WTC11 (cell line): Measurements from ENCODE around the gene KCNJ15. TPM values are rescaled to one million over a fixed set of nuclear protein-coding genes. Genes with fewer than 3 reads are reported as not detected.

Source experiments
- ATAC-seq: fragments of 200-7000 bp; cut with Tn5 transposase; 2 replicates; pipeline ENCODE4 v1.10.0; 2021; ENCODE audit warnings: mild to moderate bottlenecking, moderate library complexity
- CTCF ChIA-PET: fragments of 300-600 bp; sonication (Branson Sonifier 250); formaldehyde crosslinking; loops from one replicate; lab custom pipeline; 2021; ENCODE audit warnings: antibody characterized with exemption; lab: Charles Lee
- POLR2A ChIA-PET: fragments of 350-600 bp; sonication (Branson Sonifier 250); formaldehyde crosslinking; loops from one replicate; lab custom pipeline; 2021; ENCODE audit warnings: antibody characterized with exemption; lab: Charles Lee
- DNase-seq: peaks from one replicate; pipeline ENCODE4 v3.0.0; 2021; ENCODE audit warnings: low spot score
- H3K27ac Mint-ChIP-seq: 2 replicates; pipeline ENCODE4 v1.8.0; 2021; ENCODE audit warnings: mixed read lengths
- H3K27me3 Mint-ChIP-seq: 2 replicates; pipeline ENCODE4 v1.8.0; 2021; ENCODE audit warnings: low read depth, mild to moderate bottlenecking, moderate library complexity, mixed read lengths
- H3K36me3 Mint-ChIP-seq: 2 replicates; pipeline ENCODE4 v1.8.0; 2021; ENCODE audit warnings: mixed read lengths
- H3K4me1 Mint-ChIP-seq: 2 replicates; pipeline ENCODE4 v1.8.0; 2022; ENCODE audit warnings: mixed read lengths
- H3K4me3 Mint-ChIP-seq: 2 replicates; pipeline ENCODE4 v1.8.0; 2021; ENCODE audit warnings: mild to moderate bottlenecking, moderate library complexity, mixed read lengths
- H3K9me3 Mint-ChIP-seq: 2 replicates; pipeline ENCODE4 v1.8.0; 2021; ENCODE audit warnings: mixed read lengths
- CREM ChIP-seq: sonication (generic); formaldehyde crosslinking; IDR thresholded peaks from 2 replicates; pipeline ENCODE4 v1.8.1; 2022; ENCODE audit warnings: mild to moderate bottlenecking, missing genetic modification reagents, moderate library complexity
- FOXJ3 ChIP-seq: sonication (generic); formaldehyde crosslinking; IDR thresholded peaks from 2 replicates; pipeline ENCODE4 v1.9.0; 2021; ENCODE audit warnings: missing genetic modification reagents, mild to moderate bottlenecking, borderline replicate concordance
- GTF2I ChIP-seq: fragments of 250-450 bp; sonication (Bioruptor Pico); conservative IDR thresholded peaks from 2 replicates; pipeline ENCODE4 v1.4.0; 2021; ENCODE audit warnings: mild to moderate bottlenecking
- IRF2 ChIP-seq: sonication (generic); formaldehyde crosslinking; IDR thresholded peaks from 2 replicates; pipeline ENCODE4 v1.8.0; 2022; ENCODE audit warnings: low read depth, missing genetic modification reagents, borderline replicate concordance
- JUN ChIP-seq: sonication (generic); formaldehyde crosslinking; IDR thresholded peaks from 2 replicates; pipeline ENCODE4 v1.8.0; 2023; ENCODE audit warnings: mild to moderate bottlenecking, missing genetic modification reagents
- MYBL2 ChIP-seq: sonication (generic); formaldehyde crosslinking; IDR thresholded peaks from 2 replicates; pipeline ENCODE4 v1.8.1; 2023; ENCODE audit warnings: mild to moderate bottlenecking, moderate library complexity, missing genetic modification reagents
- NFE2L1 ChIP-seq: sonication (generic); formaldehyde crosslinking; IDR thresholded peaks from 2 replicates; pipeline ENCODE4 v1.8.1; 2023; ENCODE audit warnings: missing genetic modification reagents
- SMAD3 ChIP-seq: sonication (generic); formaldehyde crosslinking; IDR thresholded peaks from 2 replicates; pipeline ENCODE4 v1.8.0; 2022; ENCODE audit warnings: missing genetic modification reagents, mild to moderate bottlenecking, borderline replicate concordance
- STAT6 ChIP-seq: sonication (generic); formaldehyde crosslinking; conservative IDR thresholded peaks from 2 replicates; pipeline ENCODE4 v1.8.1; 2023; ENCODE audit warnings: mild to moderate bottlenecking, low read depth, missing genetic modification reagents, moderate library complexity
- TEAD1 ChIP-seq: sonication (generic); formaldehyde crosslinking; IDR thresholded peaks from 2 replicates; pipeline ENCODE4 v1.8.0; 2022; ENCODE audit warnings: mild to moderate bottlenecking, missing genetic modification reagents
- TP53 ChIP-seq: sonication (generic); formaldehyde crosslinking; IDR thresholded peaks from 2 replicates; pipeline ENCODE4 v1.8.1; 2023; ENCODE audit warnings: mild to moderate bottlenecking, missing genetic modification reagents
- ZMAT4 ChIP-seq: fragments of 250-450 bp; sonication (Bioruptor Pico); IDR thresholded peaks from 2 replicates; pipeline ENCODE4 v1.9.0; 2021; ENCODE audit warnings: mild to moderate bottlenecking
- ZNF263 ChIP-seq: sonication (generic); formaldehyde crosslinking; IDR thresholded peaks from 2 replicates; pipeline ENCODE4 v1.8.1; 2022; ENCODE audit warnings: low read depth, mild to moderate bottlenecking, moderate library complexity, missing genetic modification reagents
- ZNF317 ChIP-seq: sonication (generic); formaldehyde crosslinking; IDR thresholded peaks from 2 replicates; pipeline ENCODE4 v1.8.1; 2023; ENCODE audit warnings: low read depth, mild to moderate bottlenecking, moderate library complexity, missing genetic modification reagents, borderline replicate concordance
- total RNA-seq: library from RNA; stranded (reverse); gene quantifications from 3 replicates; pipeline ENCODE4 v1.2.3, GENCODE V29; 2021
- TF ChIP-seq, protein P1 (sequence below): sonication (generic); formaldehyde crosslinking; conservative IDR thresholded peaks from 2 replicates; pipeline ENCODE4 v1.8.1; 2022; ENCODE audit warnings: mild to moderate bottlenecking, missing genetic modification reagents
- TF ChIP-seq, protein P2 (sequence below): sonication (generic); formaldehyde crosslinking; IDR thresholded peaks from 2 replicates; pipeline ENCODE4 v1.8.1; 2023; ENCODE audit warnings: mild to moderate bottlenecking, missing genetic modification reagents
- TF ChIP-seq, protein P3 (sequence below): sonication (generic); formaldehyde crosslinking; IDR thresholded peaks from 2 replicates; pipeline ENCODE4 v1.8.0; 2022; ENCODE audit warnings: missing genetic modification reagents
- TF ChIP-seq, protein P4 (sequence below): sonication (generic); formaldehyde crosslinking; IDR thresholded peaks from 2 replicates; pipeline ENCODE4 v1.8.0; 2022; ENCODE audit warnings: mild to moderate bottlenecking, missing genetic modification reagents
- TF ChIP-seq, protein P5 (sequence below): sonication (generic); formaldehyde crosslinking; IDR thresholded peaks from 2 replicates; pipeline ENCODE4 v1.8.1; 2022; ENCODE audit warnings: mild to moderate bottlenecking, missing genetic modification reagents, moderate library complexity, borderline replicate concordance
- TF ChIP-seq, protein P6 (sequence below): sonication (generic); formaldehyde crosslinking; IDR thresholded peaks from 2 replicates; pipeline ENCODE4 v1.8.1; 2023; ENCODE audit warnings: mild to moderate bottlenecking, moderate library complexity, missing genetic modification reagents

The KCNJ15 gene
- total RNA-seq, 1 experiment from 2014 or later = 0.57 TPM

DNA sequence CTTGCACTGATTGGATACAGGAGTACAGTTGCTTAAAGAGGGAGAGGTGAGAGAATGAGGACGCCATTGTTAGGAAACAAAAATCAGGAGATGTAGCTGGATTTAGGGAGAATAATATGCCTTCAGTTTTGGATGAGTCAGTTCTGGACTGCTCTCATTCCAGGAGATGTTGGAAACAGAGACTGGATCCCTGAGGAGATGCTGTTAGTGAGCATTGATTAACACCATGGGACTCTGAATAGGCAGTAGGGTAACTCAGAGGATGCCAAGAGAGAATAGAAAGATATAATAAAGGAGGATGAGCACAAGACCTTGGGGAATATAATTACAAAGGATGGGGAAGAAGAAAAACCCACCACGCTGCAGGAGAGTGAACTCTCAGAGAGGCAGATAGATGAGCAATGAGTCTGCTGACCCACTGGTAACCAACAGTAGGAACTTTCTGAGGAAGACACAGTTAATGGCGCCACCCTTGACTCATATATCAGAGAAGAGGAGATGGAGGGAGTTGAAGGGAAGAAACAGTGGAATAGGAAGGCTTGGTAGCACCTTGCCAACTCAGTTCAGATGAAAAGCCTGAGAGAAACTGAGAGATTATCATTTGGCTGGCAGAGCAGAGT is 10.5 kb downstream of the KCNJ15 start (continued):
- TF ChIP-seq, protein P1, sequence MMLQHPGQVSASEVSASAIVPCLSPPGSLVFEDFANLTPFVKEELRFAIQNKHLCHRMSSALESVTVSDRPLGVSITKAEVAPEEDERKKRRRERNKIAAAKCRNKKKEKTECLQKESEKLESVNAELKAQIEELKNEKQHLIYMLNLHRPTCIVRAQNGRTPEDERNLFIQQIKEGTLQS (CRISPR knock-in tag) = no peak
- TF ChIP-seq STAT6 (CRISPR knock-in tag) (no peak), FOXJ3 (CRISPR knock-in tag) (no peak), ZNF317 (CRISPR knock-in tag) (no peak), CREM (CRISPR knock-in tag) (no peak)
- TF ChIP-seq, protein P2, sequence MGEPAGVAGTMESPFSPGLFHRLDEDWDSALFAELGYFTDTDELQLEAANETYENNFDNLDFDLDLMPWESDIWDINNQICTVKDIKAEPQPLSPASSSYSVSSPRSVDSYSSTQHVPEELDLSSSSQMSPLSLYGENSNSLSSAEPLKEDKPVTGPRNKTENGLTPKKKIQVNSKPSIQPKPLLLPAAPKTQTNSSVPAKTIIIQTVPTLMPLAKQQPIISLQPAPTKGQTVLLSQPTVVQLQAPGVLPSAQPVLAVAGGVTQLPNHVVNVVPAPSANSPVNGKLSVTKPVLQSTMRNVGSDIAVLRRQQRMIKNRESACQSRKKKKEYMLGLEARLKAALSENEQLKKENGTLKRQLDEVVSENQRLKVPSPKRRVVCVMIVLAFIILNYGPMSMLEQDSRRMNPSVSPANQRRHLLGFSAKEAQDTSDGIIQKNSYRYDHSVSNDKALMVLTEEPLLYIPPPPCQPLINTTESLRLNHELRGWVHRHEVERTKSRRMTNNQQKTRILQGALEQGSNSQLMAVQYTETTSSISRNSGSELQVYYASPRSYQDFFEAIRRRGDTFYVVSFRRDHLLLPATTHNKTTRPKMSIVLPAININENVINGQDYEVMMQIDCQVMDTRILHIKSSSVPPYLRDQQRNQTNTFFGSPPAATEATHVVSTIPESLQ = no peak
- TF ChIP-seq, protein P3, sequence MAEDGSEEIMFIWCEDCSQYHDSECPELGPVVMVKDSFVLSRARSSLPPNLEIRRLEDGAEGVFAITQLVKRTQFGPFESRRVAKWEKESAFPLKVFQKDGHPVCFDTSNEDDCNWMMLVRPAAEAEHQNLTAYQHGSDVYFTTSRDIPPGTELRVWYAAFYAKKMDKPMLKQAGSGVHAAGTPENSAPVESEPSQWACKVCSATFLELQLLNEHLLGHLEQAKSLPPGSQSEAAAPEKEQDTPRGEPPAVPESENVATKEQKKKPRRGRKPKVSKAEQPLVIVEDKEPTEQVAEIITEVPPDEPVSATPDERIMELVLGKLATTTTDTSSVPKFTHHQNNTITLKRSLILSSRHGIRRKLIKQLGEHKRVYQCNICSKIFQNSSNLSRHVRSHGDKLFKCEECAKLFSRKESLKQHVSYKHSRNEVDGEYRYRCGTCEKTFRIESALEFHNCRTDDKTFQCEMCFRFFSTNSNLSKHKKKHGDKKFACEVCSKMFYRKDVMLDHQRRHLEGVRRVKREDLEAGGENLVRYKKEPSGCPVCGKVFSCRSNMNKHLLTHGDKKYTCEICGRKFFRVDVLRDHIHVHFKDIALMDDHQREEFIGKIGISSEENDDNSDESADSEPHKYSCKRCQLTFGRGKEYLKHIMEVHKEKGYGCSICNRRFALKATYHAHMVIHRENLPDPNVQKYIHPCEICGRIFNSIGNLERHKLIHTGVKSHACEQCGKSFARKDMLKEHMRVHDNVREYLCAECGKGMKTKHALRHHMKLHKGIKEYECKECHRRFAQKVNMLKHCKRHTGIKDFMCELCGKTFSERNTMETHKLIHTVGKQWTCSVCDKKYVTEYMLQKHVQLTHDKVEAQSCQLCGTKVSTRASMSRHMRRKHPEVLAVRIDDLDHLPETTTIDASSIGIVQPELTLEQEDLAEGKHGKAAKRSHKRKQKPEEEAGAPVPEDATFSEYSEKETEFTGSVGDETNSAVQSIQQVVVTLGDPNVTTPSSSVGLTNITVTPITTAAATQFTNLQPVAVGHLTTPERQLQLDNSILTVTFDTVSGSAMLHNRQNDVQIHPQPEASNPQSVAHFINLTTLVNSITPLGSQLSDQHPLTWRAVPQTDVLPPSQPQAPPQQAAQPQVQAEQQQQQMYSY (CRISPR knock-in tag) = no peak
- TF ChIP-seq, protein P4, sequence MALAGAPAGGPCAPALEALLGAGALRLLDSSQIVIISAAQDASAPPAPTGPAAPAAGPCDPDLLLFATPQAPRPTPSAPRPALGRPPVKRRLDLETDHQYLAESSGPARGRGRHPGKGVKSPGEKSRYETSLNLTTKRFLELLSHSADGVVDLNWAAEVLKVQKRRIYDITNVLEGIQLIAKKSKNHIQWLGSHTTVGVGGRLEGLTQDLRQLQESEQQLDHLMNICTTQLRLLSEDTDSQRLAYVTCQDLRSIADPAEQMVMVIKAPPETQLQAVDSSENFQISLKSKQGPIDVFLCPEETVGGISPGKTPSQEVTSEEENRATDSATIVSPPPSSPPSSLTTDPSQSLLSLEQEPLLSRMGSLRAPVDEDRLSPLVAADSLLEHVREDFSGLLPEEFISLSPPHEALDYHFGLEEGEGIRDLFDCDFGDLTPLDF (CRISPR knock-in tag) = no peak
- TF ChIP-seq, protein P5, sequence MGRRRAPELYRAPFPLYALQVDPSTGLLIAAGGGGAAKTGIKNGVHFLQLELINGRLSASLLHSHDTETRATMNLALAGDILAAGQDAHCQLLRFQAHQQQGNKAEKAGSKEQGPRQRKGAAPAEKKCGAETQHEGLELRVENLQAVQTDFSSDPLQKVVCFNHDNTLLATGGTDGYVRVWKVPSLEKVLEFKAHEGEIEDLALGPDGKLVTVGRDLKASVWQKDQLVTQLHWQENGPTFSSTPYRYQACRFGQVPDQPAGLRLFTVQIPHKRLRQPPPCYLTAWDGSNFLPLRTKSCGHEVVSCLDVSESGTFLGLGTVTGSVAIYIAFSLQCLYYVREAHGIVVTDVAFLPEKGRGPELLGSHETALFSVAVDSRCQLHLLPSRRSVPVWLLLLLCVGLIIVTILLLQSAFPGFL (CRISPR knock-in tag) = no peak
- TF ChIP-seq, all 79 proteins: peak for 0

DNA sequence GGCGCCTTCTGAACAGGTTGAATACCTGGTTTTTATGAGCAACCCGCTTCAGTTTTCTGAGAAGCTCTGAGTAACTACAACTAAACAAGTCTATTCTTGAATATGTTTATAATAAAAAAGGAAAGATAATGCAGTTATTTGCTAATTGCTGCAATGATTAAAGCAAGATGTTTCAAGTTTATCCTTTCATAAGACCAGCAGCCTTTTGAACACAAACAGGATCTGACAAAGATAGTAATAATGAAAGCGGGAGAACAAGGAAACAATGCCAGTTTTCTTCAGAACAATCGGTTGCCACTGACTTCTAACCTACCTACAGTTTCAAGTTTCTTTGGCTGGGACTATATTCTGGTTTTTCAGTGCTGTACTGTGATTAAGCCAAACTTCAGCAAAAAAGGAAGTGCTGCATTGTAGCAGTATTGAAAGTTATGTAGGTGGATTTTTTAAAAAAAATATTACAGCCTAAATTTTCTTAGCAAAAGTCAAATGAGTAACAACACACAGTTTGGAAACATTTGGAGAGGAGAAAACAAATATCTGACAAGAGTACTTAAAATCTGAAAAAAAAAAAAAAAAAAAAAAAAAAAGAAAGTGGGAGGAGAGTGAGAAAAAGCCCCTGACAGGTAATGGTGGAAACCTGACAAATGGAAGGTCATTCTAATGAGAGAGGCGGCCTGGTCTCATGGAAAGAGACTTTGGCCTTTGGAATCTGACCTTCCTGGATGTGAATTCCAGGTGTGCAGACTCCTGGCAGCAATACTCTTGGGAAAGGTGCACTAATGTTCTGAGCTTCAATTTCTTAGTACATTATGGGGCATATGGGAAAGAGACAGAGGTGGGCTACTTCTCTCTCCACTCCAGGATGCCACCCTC is 11.4 kb downstream of the KCNJ15 start:
- CTCF ChIA-PET = no interaction called here

More for the DNA sequence above, 11.4 kb downstream of the KCNJ15 start:
- TF ChIP-seq IRF2 (no peak), GTF2I (CRISPR knock-in tag) (no peak), TEAD1 (no peak), JUN (CRISPR knock-in tag) (no peak), ZNF263 (CRISPR knock-in tag) (no peak), SMAD3 (CRISPR knock-in tag) (no peak), TP53 (CRISPR knock-in tag) (no peak), MYBL2 (CRISPR knock-in tag) (no peak), NFE2L1 (CRISPR knock-in tag) (no peak), ZMAT4 (CRISPR knock-in tag) (no peak)
- TF ChIP-seq, protein P6, sequence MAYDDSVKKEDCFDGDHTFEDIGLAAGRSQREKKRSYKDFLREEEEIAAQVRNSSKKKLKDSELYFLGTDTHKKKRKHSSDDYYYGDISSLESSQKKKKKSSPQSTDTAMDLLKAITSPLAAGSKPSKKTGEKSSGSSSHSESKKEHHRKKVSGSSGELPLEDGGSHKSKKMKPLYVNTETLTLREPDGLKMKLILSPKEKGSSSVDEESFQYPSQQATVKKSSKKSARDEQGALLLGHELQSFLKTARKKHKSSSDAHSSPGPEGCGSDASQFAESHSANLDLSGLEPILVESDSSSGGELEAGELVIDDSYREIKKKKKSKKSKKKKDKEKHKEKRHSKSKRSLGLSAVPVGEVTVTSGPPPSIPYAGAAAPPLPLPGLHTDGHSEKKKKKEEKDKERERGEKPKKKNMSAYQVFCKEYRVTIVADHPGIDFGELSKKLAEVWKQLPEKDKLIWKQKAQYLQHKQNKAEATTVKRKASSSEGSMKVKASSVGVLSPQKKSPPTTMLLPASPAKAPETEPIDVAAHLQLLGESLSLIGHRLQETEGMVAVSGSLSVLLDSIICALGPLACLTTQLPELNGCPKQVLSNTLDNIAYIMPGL (CRISPR knock-in tag) = no peak
- Mint-ChIP-seq H3K36me3 (no peaks in the 10 kb centered on the region), H3K4me3 (no peak overlapping the region), H3K4me1 (peaks cover 3% of the 10 kb centered on the region), H3K9me3 (peaks cover 6% of the 10 kb centered on the region; the same call in 1 of the 2 replicates), H3K27ac (no peak overlapping the region), H3K27me3 (no peaks in the 10 kb centered on the region; the same call in 1 of the 2 replicates)
- ATAC-seq = no peak
- DNase-seq = no peak
- POLR2A ChIA-PET = no interaction called here
